Retina (tissue), 1 donor: ENCODE data around the gene CYTH3.
"Not testable (repeated sequence)": the region's sequence is repeated elsewhere in the genome, so short reads cannot be mapped to it uniquely, and the experiment has no call there.

Experiments used
- DNase-seq: peaks from one replicate; pipeline ENCODE4 v3.0.0-alpha.2; 2016

CYTH3 gene

GRCh38 chr7:6164491-6164890, 107.9 kb downstream of the CYTH3 start:
- peak; percentile 75 for DNase-seq

GRCh38 chr7:6164010-6164409, 108.4 kb downstream of the CYTH3 start:
- no peak for DNase-seq

DNA sequence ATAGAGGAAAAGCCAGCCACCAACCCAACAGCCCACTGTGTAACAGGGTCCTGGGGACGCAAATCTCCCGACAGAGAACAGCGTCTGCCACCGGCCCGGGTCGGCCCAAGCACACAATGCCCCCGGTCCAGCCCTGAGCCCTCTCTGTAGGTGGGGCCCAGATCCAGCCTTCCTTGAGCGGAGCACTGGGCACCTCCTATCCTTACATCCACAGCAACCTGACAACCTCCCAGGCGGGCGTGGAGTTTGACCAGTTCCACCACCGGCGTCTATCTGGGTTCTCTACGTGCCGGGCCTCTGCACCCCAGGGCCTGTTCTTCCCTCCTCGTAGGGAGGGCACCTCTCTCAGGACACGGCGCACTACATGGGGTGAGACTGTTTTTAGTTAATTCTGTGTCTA, 109.0 kb downstream of the CYTH3 start:
- DNase-seq, result no peak

DNA sequence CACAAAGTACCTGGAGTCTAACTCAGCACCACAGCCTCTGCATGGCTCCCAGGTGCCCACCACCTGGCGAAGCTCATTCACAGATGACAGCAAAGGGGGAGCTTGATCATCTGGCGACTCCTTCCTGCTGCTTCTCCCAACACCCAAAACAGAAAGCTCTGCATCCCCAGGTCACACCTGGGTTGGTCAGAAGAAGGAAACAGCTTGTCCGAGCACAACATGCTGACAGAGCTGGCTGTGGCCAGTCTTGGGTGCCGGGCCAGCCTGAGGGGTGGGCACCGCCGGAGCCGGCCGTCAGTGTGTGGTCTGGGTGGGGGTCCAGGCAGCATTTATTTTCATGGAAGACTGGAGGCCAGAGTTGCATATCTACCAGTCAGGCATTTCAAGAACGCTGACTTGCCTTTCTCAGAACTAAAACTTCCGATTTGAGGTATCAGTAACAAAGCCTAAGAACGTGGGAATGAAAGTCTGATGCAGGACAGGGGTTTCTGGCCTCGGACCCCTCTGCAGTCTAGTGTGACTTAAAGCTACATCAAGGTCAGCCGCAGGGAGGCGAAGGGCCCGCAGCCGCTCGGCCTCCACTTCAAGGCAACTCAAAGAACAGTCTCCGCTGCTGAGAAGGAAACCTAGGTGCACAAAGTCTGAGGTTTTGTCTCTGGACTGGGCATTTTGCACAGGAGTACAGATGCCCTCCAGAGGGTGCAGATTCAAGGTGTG, 109.6 kb downstream of the CYTH3 start:
- no peak for DNase-seq

GRCh38 chr7:6162331-6162620, 110.1 kb downstream of the CYTH3 start:
- no peak for DNase-seq

DNA sequence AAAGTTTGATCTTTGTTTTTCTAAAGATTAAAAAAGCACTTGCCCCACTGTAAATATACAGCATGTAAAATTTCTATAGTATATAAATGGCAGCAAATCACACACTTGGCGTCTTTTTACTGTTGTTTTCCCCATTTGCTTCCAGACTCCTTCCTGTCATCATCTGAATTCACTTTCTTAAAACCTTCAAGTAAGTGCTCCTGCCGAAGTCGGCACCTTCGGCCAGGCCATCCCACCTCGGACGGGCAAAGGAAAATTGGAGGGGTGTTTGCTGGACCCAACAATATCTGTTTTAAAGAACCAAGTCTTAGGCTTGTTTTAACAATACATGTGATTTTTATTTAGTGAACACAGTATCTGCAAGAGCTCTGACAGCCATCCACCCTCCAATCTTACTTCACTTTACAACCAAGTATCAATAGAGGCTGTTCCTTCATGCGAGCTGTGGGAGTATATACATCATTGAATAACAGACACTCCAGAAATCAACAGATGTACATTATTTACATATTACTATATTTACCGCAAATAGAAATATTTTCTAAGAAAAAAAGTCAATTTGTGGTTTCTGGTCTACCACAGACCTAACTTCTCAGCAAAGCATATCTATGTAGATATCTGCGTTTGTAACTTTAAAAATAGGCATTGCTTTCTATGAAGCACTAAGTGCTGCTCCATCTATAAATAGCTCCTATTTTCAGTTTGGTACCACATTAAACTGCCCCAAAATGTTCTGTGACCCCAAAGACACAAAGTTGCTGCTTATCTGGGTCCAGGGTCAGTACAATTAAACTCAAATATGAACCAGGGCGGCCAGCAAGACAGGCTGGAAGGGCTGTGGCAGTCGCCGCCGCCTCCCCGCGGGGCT, 110.7 kb downstream of the CYTH3 start:
- no peak for DNase-seq

- peak; percentile 86 for DNase-seq
Observed at GRCh38 chr7:6160191-6160623, 112.2 kb downstream of the CYTH3 start.

DNA sequence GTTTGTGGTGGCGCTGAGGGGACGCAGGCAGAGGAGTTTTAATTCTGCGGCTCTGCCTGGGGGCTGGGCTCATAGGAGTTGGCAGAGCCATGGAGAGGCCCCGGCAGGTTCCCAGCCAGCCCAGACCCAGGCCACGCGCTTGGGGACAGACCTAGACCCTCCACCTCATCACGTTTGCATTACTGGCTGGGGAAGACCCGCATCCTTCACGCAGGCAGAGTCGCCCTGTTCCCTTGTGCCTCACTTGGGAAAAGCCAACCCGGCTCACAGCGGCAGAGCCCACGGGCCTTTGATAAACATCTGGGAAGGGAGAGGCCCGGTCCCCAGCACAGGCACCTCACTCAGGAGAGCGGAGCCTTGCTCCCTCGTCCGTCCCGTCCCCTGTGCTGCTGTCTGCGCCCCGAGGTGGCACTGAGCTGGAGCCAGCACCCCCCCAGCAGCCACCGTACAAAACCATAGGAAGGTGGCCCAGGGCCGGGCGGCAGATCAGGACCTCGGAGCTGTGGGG, 112.8 kb downstream of the CYTH3 start:
- DNase-seq, result no peak

- DNase-seq, result peak; percentile 21
Observed at GRCh38 chr7:6159097-6159483, 113.3 kb downstream of the CYTH3 start.

- peak; percentile 29 for DNase-seq
Observed at GRCh38 chr7:6158424-6159096, 113.9 kb downstream of the CYTH3 start.

DNA sequence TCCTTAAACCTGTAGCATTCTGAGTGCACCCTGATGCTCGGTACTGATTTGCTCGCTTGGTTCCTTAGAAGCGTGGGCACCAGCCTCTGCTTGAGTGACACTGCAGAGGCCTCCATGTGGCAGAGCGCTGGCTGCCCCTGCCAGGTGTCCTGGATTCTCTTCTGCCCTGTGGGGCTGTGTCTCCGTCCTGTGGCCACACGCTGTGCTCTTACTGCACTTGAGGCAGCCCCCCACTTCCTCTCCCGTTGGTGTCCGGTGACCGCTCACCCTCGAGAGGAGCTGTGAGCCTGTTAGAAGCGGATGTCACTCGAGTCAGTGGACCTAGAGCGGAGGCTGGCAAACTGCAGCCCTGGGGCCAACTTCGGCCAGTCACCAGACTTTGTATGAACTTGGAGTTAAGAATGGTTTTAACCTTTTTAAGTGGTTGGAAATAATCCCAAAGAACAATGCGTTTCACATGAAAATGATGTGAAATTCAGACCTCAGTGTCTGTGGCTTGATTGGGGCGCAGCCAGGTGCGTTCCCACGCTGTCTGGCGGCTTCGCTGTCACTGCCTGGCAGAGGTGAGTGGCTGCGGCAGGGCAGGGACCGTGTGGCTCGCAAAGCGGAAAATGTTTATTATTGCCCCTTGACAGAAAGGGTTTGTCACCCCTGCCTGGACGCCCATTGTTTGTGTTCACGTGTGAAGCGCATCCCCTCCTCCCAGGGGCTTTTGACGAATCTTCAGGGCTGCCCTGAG, 114.6 kb downstream of the CYTH3 start:
- DNase-seq, result no peak

- DNase-seq, result no peak
Observed at GRCh38 chr7:6156734-6157133, 115.7 kb downstream of the CYTH3 start.

DNA sequence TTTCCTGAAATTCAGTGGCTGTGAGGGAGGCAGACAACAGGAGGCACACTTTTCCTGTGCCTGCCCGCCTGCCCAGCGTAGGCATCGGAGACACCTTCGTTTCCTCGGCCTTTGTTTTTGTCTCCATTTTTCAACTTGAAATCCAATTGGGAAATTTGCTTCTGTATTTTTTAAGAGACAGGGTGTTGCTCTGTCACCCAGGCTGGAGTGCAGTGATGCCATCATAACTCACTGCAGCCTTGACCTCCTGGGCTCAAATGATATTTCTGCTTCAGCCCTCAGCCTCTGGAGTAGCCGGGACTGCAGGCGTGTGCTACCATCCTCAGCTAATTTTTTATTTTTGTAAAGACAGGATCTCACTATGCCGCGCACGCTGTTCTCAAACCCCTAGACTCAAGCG, 116.8 kb downstream of the CYTH3 start:
- DNase-seq, result no peak

DNA sequence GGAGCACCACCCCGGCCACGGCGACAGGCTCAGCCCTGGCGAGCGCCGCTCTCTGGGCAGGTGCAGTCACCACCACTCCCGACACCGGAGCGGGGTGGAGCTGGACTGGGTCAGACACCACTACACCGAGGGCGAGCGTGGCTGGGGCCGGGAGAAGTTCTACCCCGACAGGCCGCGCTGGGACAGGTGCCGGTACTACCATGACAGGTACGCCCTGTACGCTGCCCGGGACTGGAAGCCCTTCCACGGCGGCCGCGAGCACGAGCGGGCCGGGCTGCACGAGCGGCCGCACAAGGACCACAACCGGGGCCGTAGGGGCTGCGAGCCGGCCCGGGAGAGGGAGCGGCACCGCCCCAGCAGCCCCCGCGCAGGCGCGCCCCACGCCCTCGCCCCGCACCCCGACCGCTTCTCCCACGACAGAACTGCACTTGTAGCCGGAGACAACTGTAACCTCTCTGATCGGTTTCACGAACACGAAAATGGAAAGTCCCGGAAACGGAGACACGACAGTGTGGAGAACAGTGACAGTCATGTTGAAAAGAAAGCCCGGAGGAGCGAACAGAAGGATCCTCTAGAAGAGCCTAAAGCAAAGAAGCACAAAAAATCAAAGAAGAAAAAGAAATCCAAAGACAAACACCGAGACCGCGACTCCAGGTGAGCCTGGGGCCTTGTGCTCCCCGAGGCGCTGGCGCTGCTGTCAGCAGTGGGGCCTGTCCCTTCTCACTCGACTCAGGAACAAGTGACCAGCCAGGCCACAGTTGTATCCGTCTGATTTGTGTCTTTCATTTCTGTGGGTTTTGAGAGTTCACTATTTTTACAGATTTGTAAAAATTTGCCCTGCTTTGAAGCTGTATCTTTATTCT, 117.7 kb downstream of the CYTH3 start:
- no peak for DNase-seq

- DNase-seq, result no peak
Observed at GRCh38 chr7:6153646-6154541, 118.5 kb downstream of the CYTH3 start.

DNA sequence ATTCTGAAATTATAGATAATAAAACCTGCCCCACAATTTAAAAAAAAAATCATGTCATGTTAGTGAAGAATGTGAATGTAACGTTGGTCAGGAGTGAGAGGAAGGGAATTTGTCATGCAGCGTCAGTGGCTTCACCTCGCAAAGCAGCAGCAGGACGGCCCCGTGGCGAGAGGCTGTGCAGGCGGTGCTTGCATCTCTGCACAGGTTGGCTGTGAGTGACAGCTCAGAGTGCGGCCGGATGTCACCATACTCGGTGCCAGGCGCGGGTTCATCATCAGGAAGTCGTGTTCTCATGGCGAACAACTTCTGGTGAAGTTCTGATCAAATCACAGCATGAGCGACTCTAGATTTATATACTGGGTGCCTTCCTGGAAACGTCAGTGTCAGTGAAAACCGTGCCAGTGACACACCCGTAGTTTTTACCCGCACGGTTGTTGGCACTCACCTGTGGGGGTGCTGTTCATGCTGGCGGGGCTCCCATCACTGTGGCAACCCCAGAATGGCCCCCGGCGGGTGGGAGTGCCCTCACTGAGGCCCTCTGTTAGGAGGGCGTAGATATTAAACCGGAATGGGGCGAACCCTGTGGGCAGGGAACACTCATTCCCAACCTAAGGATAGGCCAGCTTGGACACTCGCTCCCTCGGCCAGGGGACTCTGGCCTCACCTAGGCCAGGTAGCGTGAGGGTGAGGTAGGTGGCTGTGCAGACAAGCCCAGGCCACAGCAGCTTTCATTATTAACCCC, 120.3 kb downstream of the CYTH3 start:
- DNase-seq, result no peak

GRCh38 chr7:6151527-6151926, 120.9 kb downstream of the CYTH3 start:
- not testable (repeated sequence) for DNase-seq

DNA sequence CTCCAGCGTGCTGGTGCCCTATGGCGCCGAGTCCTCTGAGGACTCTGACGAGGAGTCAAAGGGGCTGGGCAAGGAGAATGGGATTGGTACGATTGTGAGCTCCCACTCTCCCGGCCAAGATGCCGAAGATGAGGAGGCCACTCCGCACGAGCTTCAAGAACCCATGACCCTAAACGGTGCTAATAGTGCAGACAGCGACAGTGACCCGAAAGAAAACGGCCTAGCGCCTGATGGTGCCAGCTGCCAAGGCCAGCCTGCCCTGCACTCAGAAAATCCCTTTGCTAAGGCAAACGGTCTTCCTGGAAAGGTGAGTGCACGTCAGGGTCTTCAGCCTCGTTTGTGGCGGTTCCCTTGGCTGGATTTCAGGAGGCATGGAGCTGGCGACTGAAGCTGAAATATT, 122.4 kb downstream of the CYTH3 start:
- no peak for DNase-seq

DNA sequence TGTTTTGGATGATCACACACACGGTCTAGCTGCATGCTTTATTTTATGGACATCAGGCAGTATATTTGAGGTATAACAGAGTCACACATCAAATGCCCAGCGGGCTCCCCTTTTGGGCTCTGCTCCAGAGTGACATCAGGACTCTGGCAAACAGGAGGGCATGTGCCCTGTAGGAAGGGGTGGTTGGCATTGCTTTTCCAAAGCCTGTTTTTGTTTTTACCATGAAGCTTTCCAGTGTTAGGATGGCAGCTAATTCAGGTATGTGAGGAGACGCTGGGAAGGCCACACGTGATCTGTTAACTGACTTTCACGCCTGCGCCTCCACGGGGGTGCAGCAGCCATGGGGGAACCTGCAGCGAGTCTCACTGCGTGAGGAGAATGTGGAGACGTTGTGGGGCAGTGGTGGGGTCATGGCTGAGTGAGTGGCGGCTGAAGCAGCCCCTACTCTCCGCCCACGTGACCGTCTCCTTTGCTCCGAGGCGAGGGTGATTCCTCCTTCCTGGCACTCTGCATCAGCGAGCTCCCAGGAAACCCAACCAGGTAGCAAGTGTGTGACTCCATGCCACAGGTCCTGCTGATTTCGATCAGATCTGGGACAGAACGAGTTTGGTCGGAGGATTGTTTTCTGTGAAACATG, 123.6 kb downstream of the CYTH3 start:
- no peak for DNase-seq

DNA sequence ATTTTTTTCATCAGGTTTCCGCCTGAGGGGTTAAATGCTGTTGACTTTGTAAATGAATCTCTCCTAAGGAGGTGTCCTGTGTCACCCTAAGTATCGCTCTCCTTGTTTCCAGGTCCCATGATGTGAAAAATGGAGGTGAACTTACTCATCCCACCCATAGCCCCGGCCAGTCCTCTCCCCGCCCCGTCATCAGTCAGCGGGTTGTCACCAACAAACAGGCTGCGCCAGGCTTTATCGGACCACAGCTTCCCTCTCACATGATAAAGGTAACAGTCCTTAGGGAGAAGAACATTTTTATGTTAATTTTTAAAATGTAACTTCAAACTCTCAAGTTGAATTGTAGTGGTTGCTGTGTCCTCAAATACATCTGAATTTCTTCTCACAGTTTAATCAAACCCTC, 124.8 kb downstream of the CYTH3 start:
- DNase-seq, result no peak
